HG03432 (cell line): ENCODE measurements around the gene MTHFR.

ENCODE experiments used
- ATAC-seq: cut with Tn5 transposase; IDR thresholded peaks from one replicate; pipeline ENCODE4 v1.9.1; 2021; ENCODE audit warnings: mild to moderate bottlenecking, moderate library complexity; ENCODE audit not compliant: unreplicated experiment

MTHFR gene

GRCh38 chr1:11736746-11737639 is 68.8 kb downstream of the MTHFR start:
- peak; percentile 41 for ATAC-seq

DNA sequence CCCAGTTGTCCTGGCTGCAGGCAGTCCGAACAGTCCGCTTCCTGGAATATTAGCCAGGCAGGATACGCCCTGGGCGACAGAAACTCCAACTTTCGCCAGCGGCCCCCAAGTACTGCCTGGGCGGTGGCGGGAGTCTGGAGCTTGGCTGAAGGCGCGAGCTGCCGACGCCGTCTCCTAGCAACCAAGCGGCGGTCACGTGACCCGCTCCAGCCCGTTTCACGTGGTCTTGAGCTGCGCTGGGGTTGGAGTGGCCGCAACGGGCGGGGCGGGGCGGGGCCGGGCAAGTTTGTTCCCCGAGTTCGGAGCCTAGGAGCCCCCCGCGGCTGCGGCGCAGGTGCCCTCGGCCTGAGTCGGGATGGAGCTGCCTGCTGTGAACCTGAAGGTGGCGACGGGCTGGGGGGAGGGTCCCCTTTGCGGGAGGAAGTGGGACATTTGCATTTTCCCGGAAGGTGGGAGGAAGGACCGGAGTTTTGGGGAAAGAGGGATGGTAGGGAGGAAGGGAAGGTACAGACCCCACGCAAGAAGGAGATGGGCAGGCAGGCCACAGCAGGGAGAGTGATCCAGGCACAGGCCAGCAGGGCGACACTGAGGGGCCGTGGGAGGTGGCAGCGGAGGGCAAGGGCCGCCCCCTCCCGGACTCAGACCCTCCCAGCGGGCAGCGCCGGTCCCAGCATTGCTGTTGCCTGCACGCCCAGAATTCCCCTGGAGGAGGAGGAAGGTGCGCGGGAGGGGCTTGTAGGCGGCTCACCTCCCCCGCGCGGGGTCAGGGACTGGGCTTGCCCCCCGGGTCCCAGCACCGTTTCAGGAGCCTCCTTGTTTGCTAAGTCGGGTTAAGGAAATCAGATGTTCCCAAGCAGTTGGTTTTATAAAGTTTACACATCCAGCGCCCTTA is 69.7 kb downstream of the MTHFR start, which contains the start of gene AGTRAP:
Gene AGTRAP (plus strand): TSS at position 283 of the 892 bp plus-strand sequence. CDS start 73 bp downstream, at position 356.
- ATAC-seq: peak; percentile 69
